ENCODE data around the gene IL20.

Gene IL20

DNA sequence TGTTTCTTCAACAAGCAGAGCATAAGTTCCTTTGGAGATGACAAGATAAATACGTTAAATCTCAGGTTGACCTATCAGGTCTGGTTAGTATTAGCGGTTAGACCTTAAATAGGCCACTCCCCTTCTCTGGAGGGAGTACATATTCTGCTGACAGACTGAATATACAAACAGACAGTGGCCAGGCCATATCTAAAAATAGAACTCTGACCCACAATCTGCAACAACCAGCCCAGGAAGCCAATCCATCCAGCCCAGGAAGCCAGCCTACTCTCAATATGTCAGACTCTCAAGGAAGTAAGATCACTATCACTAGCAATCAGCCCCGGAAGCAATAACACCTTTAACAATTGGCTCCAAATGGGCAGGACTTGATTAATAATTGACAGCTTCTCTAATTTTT lies 6.7 kb downstream of the IL20 start:
- Histone ChIP-seq H3K9ac (ENCODE audit: low read depth in 1 of 2, low read length in 2 of 2) (no peak overlapping the region), H3K4me3 (ENCODE audit: low read length in 2 of 2) (no peak overlapping the region), H3K4me1 (ENCODE audit: control insufficient read depth in 2 of 2, insufficient read depth in 2 of 2, low read length in 2 of 2) (no peaks in the 10 kb centered on the region), H3K9me3 (ENCODE audit: control insufficient read depth in 2 of 2, low read length in 2 of 2) (no peaks in the 10 kb centered on the region), H3K27me3 (ENCODE audit: control insufficient read depth in 2 of 2, insufficient read depth in 2 of 2, low read length in 2 of 2) (no peaks in the 10 kb centered on the region), H3K27ac (ENCODE audit: low read depth in 2 of 2, low read length in 2 of 2) (no peak overlapping the region), H3K36me3 (ENCODE audit: control insufficient read depth in 2 of 2, insufficient read depth in 2 of 2, low read length in 2 of 2) (no peaks in the 10 kb centered on the region)

DNA sequence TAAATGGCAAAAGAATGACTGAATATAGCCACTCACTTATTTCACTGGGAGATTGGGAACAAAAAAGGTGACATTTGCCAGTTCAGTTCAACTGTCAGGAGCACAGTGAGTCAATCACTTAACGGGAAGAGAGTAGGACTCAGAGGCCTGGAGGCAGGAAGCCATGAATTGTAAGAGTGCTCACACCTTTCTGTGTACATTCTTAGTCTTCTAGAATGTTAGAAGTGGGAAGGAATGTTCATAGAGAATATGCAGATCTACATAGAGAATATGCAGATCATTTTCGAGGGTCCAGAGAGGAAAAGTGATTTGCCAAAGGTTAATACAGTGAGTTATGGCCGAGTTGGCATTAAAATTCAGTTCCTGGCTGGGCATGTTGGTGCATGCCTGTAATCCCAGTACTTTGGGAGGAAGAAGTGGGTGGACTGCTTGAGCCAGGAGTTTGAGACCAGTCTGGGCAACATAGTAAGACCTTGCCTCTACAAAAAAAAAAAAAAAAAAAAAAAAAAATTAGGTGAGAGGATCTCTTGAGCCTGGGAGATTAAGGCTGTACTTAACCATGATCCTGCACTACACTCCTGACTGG lies 8.3 kb downstream of the IL20 start:
- peaks cover 6 to 7% of the 10 kb centered on the region in 2 donors for H3K9me3 ChIP-seq (ENCODE audit: control insufficient read depth in 2 of 2, low read length in 2 of 2)
- no peaks in the 10 kb centered on the region for H3K27me3 ChIP-seq (ENCODE audit: control insufficient read depth in 2 of 2, insufficient read depth in 2 of 2, low read length in 2 of 2)
- no peak overlapping the region for H3K27ac ChIP-seq (ENCODE audit: low read depth in 2 of 2, low read length in 2 of 2)
- H3K4me1 ChIP-seq (ENCODE audit: control insufficient read depth in 2 of 2, insufficient read depth in 2 of 2, low read length in 2 of 2) = no peaks in the 10 kb centered on the region
- no peak overlapping the region for H3K9ac ChIP-seq (ENCODE audit: low read depth in 1 of 2, low read length in 2 of 2)
- H3K4me3 ChIP-seq (ENCODE audit: low read length in 2 of 2) = no peak overlapping the region
- no peaks in the 10 kb centered on the region for H3K36me3 ChIP-seq (ENCODE audit: control insufficient read depth in 2 of 2, insufficient read depth in 2 of 2, low read length in 2 of 2)

DNA sequence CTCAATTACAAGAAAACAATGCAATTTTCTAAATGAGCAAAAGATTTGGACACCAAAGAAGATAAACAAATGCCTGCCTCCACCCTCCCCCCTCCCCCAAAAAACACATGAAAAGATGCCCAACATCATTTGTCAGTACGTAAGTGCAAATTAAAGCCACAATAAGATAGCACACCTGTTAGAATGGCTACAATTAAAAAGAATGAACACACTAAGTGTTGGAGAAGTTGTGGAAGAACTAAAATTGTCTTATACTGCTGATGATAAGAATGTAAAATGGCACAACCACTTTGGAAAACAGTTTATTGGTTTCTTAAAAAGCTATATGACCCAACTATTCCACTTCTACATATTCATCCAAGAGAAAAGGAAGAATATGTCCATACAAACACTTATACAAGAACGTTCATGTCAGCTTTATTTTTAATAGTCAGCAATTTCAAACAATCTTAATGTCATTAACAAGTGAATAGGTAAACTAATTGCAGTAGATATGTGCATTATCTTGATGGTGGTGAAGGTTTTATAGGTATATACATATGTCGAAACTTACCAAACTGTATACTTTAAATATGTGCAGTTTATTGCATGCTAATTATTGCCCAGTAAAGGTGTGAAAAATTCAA lies 10.4 kb downstream of the IL20 start:
- Histone ChIP-seq H3K36me3 (ENCODE audit: control insufficient read depth in 2 of 2, insufficient read depth in 2 of 2, low read length in 2 of 2) (no peaks in the 10 kb centered on the region), H3K27me3 (ENCODE audit: control insufficient read depth in 2 of 2, insufficient read depth in 2 of 2, low read length in 2 of 2) (no peaks in the 10 kb centered on the region), H3K4me3 (ENCODE audit: low read length in 2 of 2) (no peak overlapping the region), H3K9me3 (ENCODE audit: control insufficient read depth in 2 of 2, low read length in 2 of 2) (peaks cover 6 to 7% of the 10 kb centered on the region in 2 donors), H3K9ac (ENCODE audit: low read depth in 1 of 2, low read length in 2 of 2) (no peak overlapping the region), H3K27ac (ENCODE audit: low read depth in 2 of 2, low read length in 2 of 2) (no peak overlapping the region), H3K4me1 (ENCODE audit: control insufficient read depth in 2 of 2, insufficient read depth in 2 of 2, low read length in 2 of 2) (no peaks in the 10 kb centered on the region)

DNA sequence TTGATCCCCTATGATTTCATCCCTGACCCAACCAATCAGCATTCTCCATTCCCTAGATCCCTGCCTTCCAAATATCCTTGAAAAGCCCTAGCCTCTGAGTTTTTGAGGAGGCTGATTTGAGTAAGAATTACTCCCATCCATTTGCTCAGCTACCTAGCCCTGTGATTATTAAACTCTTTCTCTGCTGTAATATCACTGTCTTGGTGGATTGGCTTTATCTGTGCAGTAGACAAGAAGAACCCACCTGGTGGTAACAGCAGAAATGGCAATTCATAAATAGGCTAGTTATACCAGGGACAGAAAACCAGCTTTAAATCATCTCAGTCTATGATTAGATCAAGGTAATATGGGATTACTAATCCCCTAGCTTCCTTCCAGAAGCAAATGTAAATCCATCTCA lies 13.0 kb downstream of the IL20 start:
- H3K9ac ChIP-seq (ENCODE audit: low read depth in 1 of 2, low read length in 2 of 2) = no peak overlapping the region

DNA sequence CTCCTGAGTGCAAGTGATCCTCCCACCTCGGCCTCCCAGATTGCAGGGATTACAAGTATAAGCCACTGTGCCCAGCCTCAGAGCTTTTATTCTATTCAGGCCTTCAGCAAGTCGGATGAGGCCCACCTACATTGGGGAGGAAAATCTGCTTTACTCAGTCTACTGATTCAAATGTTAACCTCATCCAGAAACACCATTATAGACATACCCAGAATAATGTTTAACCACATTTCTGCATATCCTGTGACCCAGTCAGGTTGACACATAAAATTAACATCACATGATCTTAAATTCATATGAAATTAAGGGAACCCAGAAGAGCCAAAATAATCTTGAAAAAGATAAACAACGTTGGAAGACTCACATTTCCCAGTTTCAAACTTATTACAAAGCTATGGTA lies 14.9 kb downstream of the IL20 start:
- Histone ChIP-seq H3K27ac (ENCODE audit: low read depth in 2 of 2, low read length in 2 of 2) (no peak overlapping the region), H3K4me1 (ENCODE audit: control insufficient read depth in 2 of 2, insufficient read depth in 2 of 2, low read length in 2 of 2) (no peaks in the 10 kb centered on the region), H3K36me3 (ENCODE audit: control insufficient read depth in 2 of 2, insufficient read depth in 2 of 2, low read length in 2 of 2) (no peaks in the 10 kb centered on the region), H3K9me3 (ENCODE audit: control insufficient read depth in 2 of 2, low read length in 2 of 2) (peaks cover 6 to 7% of the 10 kb centered on the region in 2 donors), H3K27me3 (ENCODE audit: control insufficient read depth in 2 of 2, insufficient read depth in 2 of 2, low read length in 2 of 2) (peaks cover 3% of the 10 kb centered on the region in 2 donors), H3K4me3 (ENCODE audit: low read length in 2 of 2) (no peak overlapping the region), H3K9ac (ENCODE audit: low read depth in 1 of 2, low read length in 2 of 2) (no peak overlapping the region)

More for the DNA sequence above, 13.0 kb downstream of the IL20 start:
- no peak overlapping the region for H3K27ac ChIP-seq (ENCODE audit: low read depth in 2 of 2, low read length in 2 of 2)
- H3K4me3 ChIP-seq (ENCODE audit: low read length in 2 of 2) = no peak overlapping the region
- no peaks in the 10 kb centered on the region for H3K4me1 ChIP-seq (ENCODE audit: control insufficient read depth in 2 of 2, insufficient read depth in 2 of 2, low read length in 2 of 2)
- H3K9me3 ChIP-seq (ENCODE audit: control insufficient read depth in 2 of 2, low read length in 2 of 2) = peaks cover 6 to 7% of the 10 kb centered on the region in 2 donors
- no peaks in the 10 kb centered on the region for H3K36me3 ChIP-seq (ENCODE audit: control insufficient read depth in 2 of 2, insufficient read depth in 2 of 2, low read length in 2 of 2)
- no peaks in the 10 kb centered on the region for H3K27me3 ChIP-seq (ENCODE audit: control insufficient read depth in 2 of 2, insufficient read depth in 2 of 2, low read length in 2 of 2)

DNA sequence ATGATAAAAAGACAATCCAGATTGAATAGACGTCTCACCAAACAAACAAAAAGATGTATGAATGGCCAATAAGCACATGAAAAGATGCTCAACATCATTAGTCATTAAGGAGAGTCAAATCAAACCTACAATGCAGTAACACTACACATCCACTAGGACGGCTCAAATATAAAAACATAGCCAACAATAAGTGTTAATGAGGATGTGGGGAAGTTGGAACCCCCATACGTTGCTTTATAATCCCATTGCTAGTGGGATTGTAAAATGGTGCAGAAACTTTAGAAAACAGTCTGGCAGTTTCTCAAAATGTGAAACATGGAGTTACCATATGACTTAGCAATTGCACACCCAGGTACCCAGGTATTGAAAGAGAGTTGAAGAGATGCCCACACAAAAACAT lies 17.1 kb downstream of the IL20 start:
- no peaks in the 10 kb centered on the region for H3K36me3 ChIP-seq (ENCODE audit: control insufficient read depth in 2 of 2, insufficient read depth in 2 of 2, low read length in 2 of 2)
- H3K4me1 ChIP-seq (ENCODE audit: control insufficient read depth in 2 of 2, insufficient read depth in 2 of 2, low read length in 2 of 2) = no peaks in the 10 kb centered on the region
- H3K9ac ChIP-seq (ENCODE audit: low read depth in 1 of 2, low read length in 2 of 2) = no peak overlapping the region
- no peak overlapping the region for H3K4me3 ChIP-seq (ENCODE audit: low read length in 2 of 2)
- H3K27me3 ChIP-seq (ENCODE audit: control insufficient read depth in 2 of 2, insufficient read depth in 2 of 2, low read length in 2 of 2) = peaks cover 3 to 5% of the 10 kb centered on the region in 2 donors
- peaks cover 4 to 7% of the 10 kb centered on the region in 2 donors for H3K9me3 ChIP-seq (ENCODE audit: control insufficient read depth in 2 of 2, low read length in 2 of 2)
- no peak overlapping the region for H3K27ac ChIP-seq (ENCODE audit: low read depth in 2 of 2, low read length in 2 of 2)

DNA sequence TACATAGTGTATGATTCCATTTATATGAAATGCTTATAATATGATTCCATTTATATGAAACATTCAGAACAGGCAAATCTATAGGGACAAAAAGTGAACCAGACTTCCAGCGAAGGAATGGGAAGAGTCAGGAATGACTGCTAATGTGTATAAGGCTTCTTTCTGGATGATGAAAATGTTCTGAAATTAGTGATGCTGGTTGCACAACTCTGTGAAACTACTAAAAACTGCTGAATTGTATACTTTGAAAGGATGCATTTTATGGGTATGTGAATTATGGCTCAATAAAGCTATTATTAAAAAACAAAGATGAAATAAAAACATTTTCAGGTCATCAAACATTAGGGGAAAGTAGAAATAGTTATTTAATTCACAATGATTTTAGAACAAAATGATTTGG lies 17.7 kb downstream of the IL20 start:
- H3K36me3 ChIP-seq (ENCODE audit: control insufficient read depth in 2 of 2, insufficient read depth in 2 of 2, low read length in 2 of 2) = no peaks in the 10 kb centered on the region
- no peak overlapping the region for H3K4me3 ChIP-seq (ENCODE audit: low read length in 2 of 2)
- H3K9me3 ChIP-seq (ENCODE audit: control insufficient read depth in 2 of 2, low read length in 2 of 2) = peaks cover 4 to 5% of the 10 kb centered on the region in 2 donors
- H3K27me3 ChIP-seq (ENCODE audit: control insufficient read depth in 2 of 2, insufficient read depth in 2 of 2, low read length in 2 of 2) = peaks cover 3 to 5% of the 10 kb centered on the region in 2 donors
- H3K4me1 ChIP-seq (ENCODE audit: control insufficient read depth in 2 of 2, insufficient read depth in 2 of 2, low read length in 2 of 2) = no peaks in the 10 kb centered on the region
- no peak overlapping the region for H3K9ac ChIP-seq (ENCODE audit: low read depth in 1 of 2, low read length in 2 of 2)
- no peak overlapping the region for H3K27ac ChIP-seq (ENCODE audit: low read depth in 2 of 2, low read length in 2 of 2)

DNA sequence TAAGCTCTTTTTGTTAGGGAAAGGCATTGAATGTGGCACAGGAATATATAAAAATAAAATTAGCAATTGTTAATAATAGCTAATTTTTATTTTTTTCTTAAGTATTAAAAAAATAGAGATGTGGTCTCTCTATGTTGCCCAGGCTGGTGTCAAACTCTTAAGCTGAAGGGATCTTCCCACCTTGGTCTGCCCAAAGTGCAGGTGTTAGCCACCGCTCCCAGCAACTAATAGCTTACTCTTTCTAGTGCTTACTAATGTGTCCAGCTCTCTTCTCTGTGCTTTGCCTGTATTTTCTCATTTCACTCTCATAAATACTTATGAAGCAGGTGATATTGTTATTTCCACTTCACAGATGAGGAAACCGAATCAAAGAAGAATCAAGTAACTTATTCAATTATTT lies 18.5 kb downstream of the IL20 start:
- Histone ChIP-seq H3K4me3 (ENCODE audit: low read length in 2 of 2) (no peak overlapping the region), H3K4me1 (ENCODE audit: control insufficient read depth in 2 of 2, insufficient read depth in 2 of 2, low read length in 2 of 2) (no peaks in the 10 kb centered on the region), H3K9me3 (ENCODE audit: control insufficient read depth in 2 of 2, low read length in 2 of 2) (no peaks in the 10 kb centered on the region), H3K36me3 (ENCODE audit: control insufficient read depth in 2 of 2, insufficient read depth in 2 of 2, low read length in 2 of 2) (no peaks in the 10 kb centered on the region), H3K27me3 (ENCODE audit: control insufficient read depth in 2 of 2, insufficient read depth in 2 of 2, low read length in 2 of 2) (peaks cover 3 to 5% of the 10 kb centered on the region in 2 donors), H3K9ac (ENCODE audit: low read depth in 1 of 2, low read length in 2 of 2) (no peak overlapping the region), H3K27ac (ENCODE audit: low read depth in 2 of 2, low read length in 2 of 2) (no peak overlapping the region)

DNA sequence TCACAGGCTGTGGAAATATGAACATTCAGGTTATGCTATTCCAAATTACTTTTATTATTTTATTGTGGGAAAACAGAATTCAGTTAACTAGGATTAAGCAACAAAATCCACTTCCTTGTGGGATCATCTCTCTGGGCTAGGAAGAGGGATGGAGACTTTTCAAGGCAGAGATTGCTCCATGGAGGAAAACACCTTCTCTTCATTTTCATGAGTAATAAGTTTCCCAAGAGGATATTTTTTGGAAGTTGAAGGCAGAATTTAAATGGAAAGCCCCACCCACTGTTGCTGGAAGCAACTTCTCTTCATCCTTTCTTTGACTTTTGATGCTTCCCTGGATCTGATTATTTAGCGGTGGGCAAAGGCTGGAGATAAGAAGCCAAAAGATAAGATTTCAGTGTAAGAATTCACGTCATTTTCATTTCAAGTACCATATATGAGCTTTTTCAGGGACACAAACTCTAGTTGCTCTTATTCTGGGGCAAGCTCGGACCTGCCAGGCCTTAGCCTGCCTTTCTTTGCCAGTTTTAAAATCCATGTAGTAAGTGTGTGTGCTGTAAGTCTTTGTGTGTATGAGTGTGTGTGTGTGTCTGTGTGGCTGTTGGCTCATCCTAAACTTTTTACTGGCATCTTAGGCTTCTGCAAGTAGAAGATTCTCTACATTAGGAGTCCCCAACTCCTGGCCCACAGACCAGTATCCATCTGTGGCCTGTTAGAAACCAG lies 20.1 kb downstream of the IL20 start:
- Histone ChIP-seq H3K4me3 (ENCODE audit: low read length in 2 of 2) (no peak overlapping the region), H3K27me3 (ENCODE audit: control insufficient read depth in 2 of 2, insufficient read depth in 2 of 2, low read length in 2 of 2) (peaks cover 5% of the 10 kb centered on the region in 2 donors), H3K27ac (ENCODE audit: low read depth in 2 of 2, low read length in 2 of 2) (no peak overlapping the region), H3K4me1 (ENCODE audit: control insufficient read depth in 2 of 2, insufficient read depth in 2 of 2, low read length in 2 of 2) (no peaks in the 10 kb centered on the region), H3K9ac (ENCODE audit: low read depth in 1 of 2, low read length in 2 of 2) (no peak overlapping the region), H3K36me3 (ENCODE audit: control insufficient read depth in 2 of 2, insufficient read depth in 2 of 2, low read length in 2 of 2) (no peaks in the 10 kb centered on the region), H3K9me3 (ENCODE audit: control insufficient read depth in 2 of 2, low read length in 2 of 2) (no peaks in the 10 kb centered on the region)

DNA sequence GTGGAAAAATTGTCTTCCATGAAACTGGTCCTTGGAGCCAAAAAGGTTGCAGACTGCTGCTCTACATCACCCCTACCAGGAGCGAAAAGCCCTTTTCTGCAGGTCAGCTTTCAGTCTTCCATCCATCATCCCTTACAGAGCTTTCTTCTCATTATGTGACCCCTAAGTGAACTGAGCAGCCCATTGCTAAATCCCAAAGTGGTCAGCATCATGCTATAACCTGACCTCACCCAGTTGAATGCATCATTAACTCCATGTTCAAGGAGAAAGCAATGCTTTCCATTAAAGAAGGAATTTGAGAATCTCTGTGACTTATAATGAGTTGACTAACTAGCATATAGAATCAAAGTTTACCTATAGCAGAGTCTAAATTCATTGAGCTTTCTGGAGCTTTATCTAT lies 21.4 kb downstream of the IL20 start:
- Histone ChIP-seq H3K9me3 (ENCODE audit: control insufficient read depth in 2 of 2, low read length in 2 of 2) (no peaks in the 10 kb centered on the region), H3K4me3 (ENCODE audit: low read length in 2 of 2) (no peak overlapping the region), H3K27ac (ENCODE audit: low read depth in 2 of 2, low read length in 2 of 2) (no peak overlapping the region), H3K36me3 (ENCODE audit: control insufficient read depth in 2 of 2, insufficient read depth in 2 of 2, low read length in 2 of 2) (no peaks in the 10 kb centered on the region), H3K4me1 (ENCODE audit: control insufficient read depth in 2 of 2, insufficient read depth in 2 of 2, low read length in 2 of 2) (no peaks in the 10 kb centered on the region), H3K9ac (ENCODE audit: low read depth in 1 of 2, low read length in 2 of 2) (no peak overlapping the region), H3K27me3 (ENCODE audit: control insufficient read depth in 2 of 2, insufficient read depth in 2 of 2, low read length in 2 of 2) (peaks cover 5 to 6% of the 10 kb centered on the region in 2 donors)

Measured in mucosa of rectum (tissue), 2 donors.